HFF-Myc (cell line): Measurements from ENCODE around the gene CLDN5.

Experiments
- DNase-seq: peaks from one replicate; pipeline ENCODE4 v3.0.0-alpha.2; 2011; ENCODE audit warnings: low read depth; ENCODE audit errors: extremely low read depth
- H3K4me3 ChIP-seq: replicated peaks from 2 replicates; pipeline ENCODE4 v1.5.1; 2011; ENCODE audit warnings: low read depth, mild to moderate bottlenecking, control low read depth, low read length
- CTCF ChIP-seq: IDR thresholded peaks from 2 replicates; pipeline ENCODE4 v1.5.1; 2012; ENCODE audit warnings: mild to moderate bottlenecking, low read depth, low read length, control low read depth; ENCODE audit errors: missing control alignments

The CLDN5 gene

DNA sequence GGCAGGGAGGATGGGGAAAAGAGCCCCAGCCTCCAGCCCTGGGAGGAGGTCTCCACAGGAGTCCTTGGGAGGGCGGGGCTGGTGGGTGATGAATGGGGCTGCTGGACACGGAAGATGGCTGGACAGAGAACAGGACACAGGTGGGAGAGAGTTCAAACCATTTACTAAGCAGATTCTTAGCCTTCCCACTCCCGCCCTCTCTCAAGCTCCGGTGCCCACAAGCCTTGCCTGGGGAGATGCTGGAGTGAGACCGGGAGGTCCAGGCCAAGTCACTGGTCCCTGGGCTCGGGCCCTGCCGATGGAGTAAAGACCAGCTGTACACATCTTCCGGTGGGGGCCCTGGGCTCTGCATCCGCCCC is 1.4 kb downstream of the CLDN5 start:
- H3K4me3 ChIP-seq, result no peak overlapping the region
- TF ChIP-seq CTCF, result no peak
- no peak for DNase-seq

DNA sequence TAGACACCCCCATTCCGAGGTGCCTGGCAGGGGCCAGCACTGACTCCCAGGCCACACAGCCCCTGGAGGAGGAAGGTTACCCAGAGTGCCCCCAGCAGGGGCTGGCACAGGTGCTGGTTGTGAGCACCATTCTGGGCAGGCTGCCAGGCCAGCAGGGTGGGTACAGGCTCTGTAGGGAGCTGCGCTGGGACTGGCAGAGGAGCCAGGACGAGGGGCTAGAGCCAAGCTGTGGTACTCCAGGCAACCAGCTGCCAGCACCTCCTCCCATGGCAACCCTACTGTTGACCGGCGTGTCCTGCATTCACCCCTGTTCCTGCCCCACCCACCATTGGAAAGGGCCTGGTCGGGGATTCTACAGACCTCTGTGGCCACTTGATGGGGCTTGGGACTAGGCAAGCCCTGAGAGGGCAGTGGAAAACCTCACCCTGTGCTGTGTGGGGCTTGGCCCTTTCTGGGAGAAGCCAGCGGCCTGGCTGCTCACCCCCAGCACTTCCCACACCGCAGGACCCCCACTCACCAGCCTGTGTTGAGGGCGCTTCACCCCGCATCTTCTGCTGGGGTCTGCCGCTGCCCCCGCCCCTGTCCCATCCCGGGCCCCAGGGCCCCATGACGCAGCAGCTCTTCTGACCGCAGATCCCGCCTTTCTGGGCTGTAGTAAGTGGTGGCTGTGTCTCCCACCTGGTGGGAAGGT is 1.9 kb downstream of the CLDN5 start:
- TF ChIP-seq CTCF, result no peak
- DNase-seq, result no peak
- no peak overlapping the region for H3K4me3 ChIP-seq

DNA sequence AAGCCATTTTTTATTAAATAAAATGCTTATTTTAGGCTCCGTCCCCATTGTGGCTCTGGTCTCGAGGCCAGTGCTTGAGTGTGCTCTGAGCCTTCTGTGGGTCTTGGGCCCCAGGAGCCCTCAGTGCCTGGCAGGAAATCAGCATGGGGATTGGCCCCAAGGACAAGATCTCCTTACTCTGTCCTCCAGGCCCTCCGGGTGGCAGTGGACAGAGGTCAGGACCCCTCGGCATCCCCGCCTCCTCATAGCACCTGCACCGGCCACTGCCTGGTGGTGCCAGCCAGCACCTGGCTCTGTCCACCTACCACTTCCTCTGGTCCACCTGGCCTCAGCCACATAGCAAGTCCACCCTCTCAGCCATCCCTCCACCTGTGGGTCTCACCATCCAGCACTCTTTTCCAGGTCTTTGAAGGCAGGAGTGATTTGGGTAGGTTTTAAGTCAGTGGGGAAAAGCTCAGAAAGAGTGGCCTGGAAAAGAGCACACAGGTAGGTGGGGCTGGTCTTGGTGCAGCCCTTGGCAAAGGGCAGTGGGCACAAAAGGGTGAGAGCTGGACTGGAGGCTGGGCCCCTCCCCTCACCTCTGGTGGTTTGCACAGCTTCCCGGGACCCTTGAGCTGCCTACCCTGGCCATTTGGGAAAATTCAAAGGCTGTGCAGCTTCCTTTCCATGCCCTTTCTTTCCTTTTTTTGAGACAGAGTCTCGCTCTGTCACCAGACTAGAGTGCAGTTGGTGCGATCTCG is 3.5 kb downstream of the CLDN5 start:
- no peak overlapping the region for H3K4me3 ChIP-seq
- TF ChIP-seq CTCF, result no peak
- DNase-seq, result no peak

- no peak for TF ChIP-seq CTCF
- H3K4me3 ChIP-seq, result no peak overlapping the region
- no peak for DNase-seq
These were observed 4.2 kb downstream of the CLDN5 start for GRCh38 chr22:19520007-19520406.

DNA sequence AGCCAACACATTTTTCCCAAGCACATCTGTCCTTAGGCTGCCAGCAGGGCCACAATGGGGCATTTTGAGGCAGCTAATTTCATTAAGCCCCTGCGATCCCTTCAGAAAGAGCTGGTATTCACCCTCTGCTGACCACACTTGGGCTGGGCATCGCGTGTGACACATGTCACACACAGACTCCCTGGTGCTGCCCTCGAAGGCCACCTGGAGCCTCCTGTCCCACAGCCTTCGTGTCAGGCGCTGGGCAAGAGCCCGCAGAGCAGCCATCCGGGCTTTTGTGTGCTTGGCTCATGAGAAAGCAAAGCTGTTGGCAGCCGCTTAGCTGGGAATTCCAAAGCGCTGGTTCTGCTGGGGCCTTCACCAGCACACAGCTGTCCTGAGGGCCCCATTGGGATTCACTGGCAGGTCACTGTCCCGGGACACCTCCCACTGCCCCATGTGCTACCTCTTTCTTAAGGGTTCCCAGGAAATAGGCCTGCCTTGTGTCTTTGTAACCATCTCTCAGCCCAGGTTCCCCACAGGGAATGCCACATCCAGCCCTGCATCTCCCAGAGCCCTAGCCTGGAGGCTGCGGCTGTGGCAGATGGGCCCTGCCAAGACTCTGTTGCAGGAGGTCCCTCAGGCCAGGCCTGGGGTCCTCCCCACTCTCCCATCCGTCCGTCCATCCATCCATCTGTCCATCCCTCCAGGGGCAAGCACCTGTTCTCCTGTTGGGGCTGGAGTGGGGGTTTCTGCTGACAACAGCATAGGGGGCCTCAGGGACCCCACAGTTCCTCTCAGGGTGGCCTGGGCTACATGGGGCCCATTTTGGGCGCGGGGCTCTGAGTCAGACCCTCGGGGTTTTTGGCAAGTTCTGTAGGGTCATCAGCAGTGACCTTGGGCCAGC is 4.9 kb downstream of the CLDN5 start:
- TF ChIP-seq CTCF, result no peak
- no peak overlapping the region for H3K4me3 ChIP-seq
- no peak for DNase-seq

DNA sequence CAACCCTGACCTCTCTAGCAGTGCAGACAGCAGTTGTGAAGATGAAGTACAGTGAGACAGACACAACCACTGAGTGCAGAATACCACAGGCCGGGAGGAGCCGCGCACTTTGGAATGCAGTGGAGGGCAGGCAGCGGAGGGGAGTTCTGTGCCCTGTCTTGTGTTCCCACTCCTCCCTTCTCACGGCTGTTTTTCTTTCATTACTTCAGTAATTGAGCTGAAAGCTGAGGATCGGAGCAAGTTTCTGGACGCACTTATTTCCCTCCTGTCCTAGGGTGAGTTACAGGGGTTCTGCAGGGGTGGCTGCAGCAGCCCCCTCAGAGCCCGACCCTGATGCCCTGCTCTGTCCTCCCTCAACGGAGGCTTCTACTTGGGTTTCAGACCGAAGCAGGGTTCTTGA is 5.6 kb downstream of the CLDN5 start:
- no peak overlapping the region for H3K4me3 ChIP-seq
- no peak for DNase-seq
- TF ChIP-seq CTCF, result no peak
